D341Med (cell line): ENCODE measurements around the gene ADGRD1.

Experiments used
- DNase-seq: peaks from one replicate; pipeline ENCODE4 v3.0.0; 2012; ENCODE audit warnings: low spot score

The ADGRD1 gene

GRCh38 chr12:131162113-131162512, 208.4 kb downstream of the ADGRD1 start:
- no peak for DNase-seq

DNA sequence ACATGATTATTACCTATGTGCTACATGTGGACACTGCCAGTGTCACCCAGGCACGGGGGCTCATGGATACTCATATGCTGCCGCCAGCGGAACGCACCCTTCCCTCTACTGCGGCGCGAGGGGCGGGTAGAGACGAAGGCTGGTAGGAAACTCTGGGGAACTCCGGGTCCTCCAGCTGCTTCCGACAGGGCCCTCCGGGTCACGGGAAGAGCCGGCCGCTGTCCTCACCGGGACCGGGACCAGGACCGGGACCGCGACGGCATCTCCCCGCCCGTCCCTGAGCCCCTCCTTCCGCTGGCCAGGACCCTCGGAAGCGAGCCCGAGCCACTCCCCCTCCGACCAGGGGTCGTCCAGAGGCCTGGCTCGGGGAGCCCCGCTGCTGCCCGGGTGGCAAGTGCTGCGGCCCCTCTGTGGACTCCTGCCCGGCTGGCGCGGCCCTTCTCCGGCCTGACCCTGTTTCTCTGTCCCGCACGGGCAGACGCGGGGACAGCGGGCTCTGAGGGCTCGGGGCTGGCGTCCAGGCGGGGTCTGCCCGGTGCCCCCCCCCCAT, 209.6 kb downstream of the ADGRD1 start:
- DNase-seq: no peak

GRCh38 chr12:131164096-131164872, 210.6 kb downstream of the ADGRD1 start:
- no peak for DNase-seq

DNA sequence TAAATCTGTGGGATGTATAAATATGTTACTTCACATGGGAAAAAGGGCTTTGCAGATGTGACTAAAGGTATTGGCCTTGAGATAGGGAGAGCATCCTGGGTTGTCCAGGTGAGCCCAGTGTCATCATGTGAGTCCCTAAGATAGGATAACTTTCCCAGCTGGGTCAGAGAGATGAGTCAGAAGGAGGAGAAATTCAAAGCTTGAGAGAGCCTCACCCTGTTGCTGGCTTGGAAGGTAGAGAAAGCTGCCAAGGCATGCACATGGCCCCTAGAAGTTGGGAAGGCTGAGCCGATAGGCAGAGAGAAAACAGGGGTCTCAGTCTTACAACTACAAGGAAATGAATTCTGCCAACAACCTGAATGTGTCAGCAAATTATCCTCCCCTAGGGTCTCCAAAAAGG, 213.0 kb downstream of the ADGRD1 start:
- no peak for DNase-seq

DNA sequence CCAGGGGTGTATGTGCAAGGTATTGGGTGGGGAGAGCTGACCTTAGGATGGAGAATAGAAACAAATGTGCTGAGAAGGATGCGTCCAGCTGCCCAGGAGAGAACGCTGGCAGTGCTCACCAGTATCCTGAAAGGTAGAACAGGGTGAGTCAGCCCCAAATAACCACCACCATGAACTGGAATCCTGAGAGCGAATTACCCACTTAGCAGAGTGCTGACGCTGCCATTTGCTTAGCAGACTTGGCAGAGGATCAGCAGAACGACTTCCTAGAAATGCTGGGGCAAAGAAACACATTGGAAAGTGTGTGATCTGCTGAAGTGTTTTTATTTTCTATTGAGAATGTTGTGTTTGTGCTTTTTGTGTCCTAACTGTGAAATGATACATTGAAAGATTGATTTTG, 213.6 kb downstream of the ADGRD1 start:
- DNase-seq: no peak

DNA sequence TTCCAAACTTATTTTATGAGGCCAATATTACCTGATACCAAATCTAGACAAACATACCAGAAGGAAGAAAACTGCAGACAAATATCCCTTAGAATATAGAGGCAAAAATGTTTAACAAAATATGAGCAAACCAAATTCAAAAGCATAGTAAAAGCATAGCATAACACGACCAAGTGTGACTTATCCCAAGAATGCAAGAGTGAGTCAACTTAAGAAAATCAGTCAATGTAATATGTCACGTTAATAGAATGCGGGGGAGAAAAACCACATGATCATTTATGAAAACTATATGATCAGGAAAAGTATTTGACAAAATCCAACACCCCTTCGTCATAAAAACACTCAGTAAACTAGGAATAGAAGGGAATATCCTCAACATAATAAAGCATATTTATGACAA, 217.3 kb downstream of the ADGRD1 start:
- no peak for DNase-seq

GRCh38 chr12:131174901-131175300, 221.2 kb downstream of the ADGRD1 start:
- DNase-seq: no peak

- DNase-seq: no peak
Measured at GRCh38 chr12:131176266-131176665, 222.6 kb downstream of the ADGRD1 start.

DNA sequence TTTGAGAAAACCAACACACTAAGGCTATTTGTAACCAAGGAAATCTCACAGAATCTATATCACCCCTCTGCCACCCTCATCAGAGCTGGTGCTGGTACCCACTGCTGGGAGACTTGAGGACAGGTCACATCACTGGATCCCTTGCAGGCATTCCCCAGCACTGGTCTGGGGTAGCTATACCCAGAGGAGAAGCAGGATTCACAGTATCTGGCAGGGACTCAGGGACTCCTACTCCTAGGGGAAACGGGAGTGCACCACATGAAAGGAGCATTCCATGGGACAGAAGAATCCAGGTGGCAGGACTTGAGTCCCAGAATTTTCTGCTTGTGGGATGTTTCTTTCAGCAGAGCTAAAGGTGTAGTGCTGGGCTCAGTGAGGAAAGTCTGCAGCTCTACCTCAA, 223.2 kb downstream of the ADGRD1 start:
- DNase-seq: no peak

DNA sequence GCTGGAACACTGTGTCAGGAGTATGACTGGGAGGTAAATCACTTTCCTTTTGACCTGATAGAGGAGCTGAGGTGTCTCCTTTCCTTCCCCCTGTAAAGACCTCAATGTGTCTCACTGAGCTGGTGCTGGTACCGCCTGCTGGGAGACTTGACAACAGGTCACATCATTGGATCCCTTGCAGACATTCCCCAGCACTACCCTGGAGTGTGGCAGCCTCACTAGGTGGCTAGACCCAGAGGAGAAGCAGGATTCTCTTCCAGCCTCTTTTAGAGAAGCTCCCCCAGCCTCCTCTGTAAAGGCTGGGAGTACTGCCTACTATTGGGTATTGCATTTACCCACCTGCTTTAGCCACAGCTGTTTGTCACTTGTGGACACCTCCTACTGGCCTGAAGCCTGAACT, 223.9 kb downstream of the ADGRD1 start:
- no peak for DNase-seq

- no peak for DNase-seq
Measured at GRCh38 chr12:131187602-131188001, 233.9 kb downstream of the ADGRD1 start.

DNA sequence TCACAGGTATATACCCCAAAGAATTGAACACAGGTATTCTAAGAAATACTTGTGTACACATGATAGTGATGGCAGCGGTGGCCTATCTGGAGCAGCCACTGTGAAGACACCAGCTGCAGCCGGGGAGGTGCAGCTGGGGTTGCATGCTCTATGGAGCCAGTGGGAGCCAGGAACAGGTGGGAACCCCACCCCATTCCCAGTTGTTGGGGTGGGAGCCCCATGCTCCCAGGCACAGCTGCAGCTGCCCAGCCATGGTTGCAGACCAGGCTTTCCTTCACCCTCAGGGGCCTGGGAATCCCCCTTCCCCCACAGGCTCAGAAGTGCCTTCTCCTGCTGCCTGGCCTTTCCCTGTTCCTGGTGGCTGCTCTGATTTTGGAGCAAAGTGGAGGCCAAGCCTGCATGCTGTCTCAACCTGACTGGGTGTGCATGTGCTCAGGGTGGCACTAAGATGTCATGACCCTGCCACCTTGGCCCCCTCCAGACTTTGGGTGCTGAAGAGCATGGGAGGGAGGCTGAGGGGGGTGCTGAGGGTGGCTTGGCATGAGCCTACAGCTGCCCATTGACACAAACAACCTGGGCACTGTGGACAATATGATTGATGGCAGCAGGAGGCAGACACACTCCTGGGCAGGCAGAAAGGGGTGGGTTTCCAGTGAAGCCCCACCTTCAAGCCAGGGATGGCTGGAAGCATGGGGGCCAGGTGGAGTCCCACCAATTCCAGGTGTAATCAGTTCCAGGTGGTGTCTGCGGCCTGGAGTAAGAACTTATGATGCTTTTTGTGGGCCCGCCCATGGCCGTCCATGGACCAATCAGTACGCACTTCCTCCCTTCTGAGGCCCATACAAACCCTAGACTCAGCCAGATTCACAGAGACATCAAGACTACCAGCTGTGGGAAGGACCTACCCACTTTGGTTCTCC, 234.7 kb downstream of the ADGRD1 start:
- DNase-seq: no peak

DNA sequence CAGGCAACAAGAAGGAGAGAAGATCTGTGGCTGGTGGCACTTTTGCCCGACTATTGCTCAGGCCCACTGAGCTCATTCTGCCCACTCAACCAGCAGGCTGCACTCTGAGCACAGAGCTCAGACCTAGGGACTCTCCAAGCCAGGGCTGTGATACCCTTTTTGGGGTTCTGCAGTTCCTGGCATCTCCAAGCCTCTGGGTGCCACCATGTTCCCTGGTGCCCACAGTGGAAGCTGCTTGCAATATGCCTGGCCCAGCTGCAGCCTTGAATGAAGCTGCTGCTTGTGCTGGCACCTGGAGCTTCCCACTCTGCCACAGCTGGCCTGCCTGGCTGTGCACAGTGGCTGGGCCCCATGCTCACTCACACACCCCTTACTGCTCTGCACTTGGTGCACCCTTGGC, 236.1 kb downstream of the ADGRD1 start:
- no peak for DNase-seq

GRCh38 chr12:131190965-131191364, 237.3 kb downstream of the ADGRD1 start:
- no peak for DNase-seq
